8988T (cell line): ENCODE measurements around the gene TRAK1.

ENCODE experiments used
- DNase-seq: peaks from one replicate; pipeline ENCODE4 v3.0.0; 2011

The TRAK1 gene

GRCh38 chr3:42067326-42067725, 23.8 kb upstream of the TRAK1 start:
- no peak for DNase-seq

- no peak for DNase-seq
These were observed 22.7 kb upstream of the TRAK1 start for GRCh38 chr3:42068303-42069088.

- DNase-seq, result no peak
These were observed 21.1 kb upstream of the TRAK1 start for GRCh38 chr3:42070089-42070488.

GRCh38 chr3:42070524-42070923, 20.6 kb upstream of the TRAK1 start:
- DNase-seq, result no peak

- DNase-seq, result no peak
These were observed 19.0 kb upstream of the TRAK1 start for GRCh38 chr3:42071904-42072812.

- DNase-seq, result no peak
These were observed 18.3 kb upstream of the TRAK1 start for GRCh38 chr3:42072831-42073301.

GRCh38 chr3:42077785-42078184, 13.4 kb upstream of the TRAK1 start:
- DNase-seq, result no peak

GRCh38 chr3:42078677-42079076, 12.5 kb upstream of the TRAK1 start:
- no peak for DNase-seq

- DNase-seq, result no peak
These were observed 11.3 kb upstream of the TRAK1 start for GRCh38 chr3:42079701-42080452.

- no peak for DNase-seq
These were observed 10.7 kb upstream of the TRAK1 start for GRCh38 chr3:42080453-42080872.

- DNase-seq, result no peak
These were observed 9.2 kb upstream of the TRAK1 start for GRCh38 chr3:42081838-42082473.

- no peak for DNase-seq
These were observed 6.6 kb upstream of the TRAK1 start for GRCh38 chr3:42084586-42084985.

GRCh38 chr3:42085641-42086376, 5.3 kb upstream of the TRAK1 start:
- DNase-seq, result no peak

GRCh38 chr3:42088803-42089530, 2.2 kb upstream of the TRAK1 start:
- DNase-seq, result no peak

- no peak for DNase-seq
These were observed 849 bp downstream of the TRAK1 start for GRCh38 chr3:42092006-42092405.

- no peak for DNase-seq
These were observed 3.0 kb downstream of the TRAK1 start for GRCh38 chr3:42094128-42094527.

GRCh38 chr3:42094691-42095391, 3.7 kb downstream of the TRAK1 start:
- DNase-seq, result no peak

GRCh38 chr3:42095540-42095939, 4.4 kb downstream of the TRAK1 start:
- DNase-seq, result no peak

- no peak for DNase-seq
These were observed 5.8 kb downstream of the TRAK1 start for GRCh38 chr3:42096796-42097565.

GRCh38 chr3:42097566-42097946, 6.4 kb downstream of the TRAK1 start:
- no peak for DNase-seq
